PC-9 (cell line): ENCODE measurements around the gene SNX6.

Source experiments
- EZH2 ChIP-seq: fragments of 200-600 bp; sonication (generic); IDR thresholded peaks from 2 replicates; pipeline ENCODE4 v1.8.0; 2017; ENCODE audit warnings: antibody characterized with exemption, low read depth
- TF ChIP-seq, protein P1 (sequence below): fragments of 200-600 bp; sonication (generic); conservative IDR thresholded peaks from 2 replicates; pipeline ENCODE4 v1.6.1; 2017; ENCODE audit warnings: mixed run types, antibody characterized with exemption, mild to moderate bottlenecking, moderate library complexity

DNA sequence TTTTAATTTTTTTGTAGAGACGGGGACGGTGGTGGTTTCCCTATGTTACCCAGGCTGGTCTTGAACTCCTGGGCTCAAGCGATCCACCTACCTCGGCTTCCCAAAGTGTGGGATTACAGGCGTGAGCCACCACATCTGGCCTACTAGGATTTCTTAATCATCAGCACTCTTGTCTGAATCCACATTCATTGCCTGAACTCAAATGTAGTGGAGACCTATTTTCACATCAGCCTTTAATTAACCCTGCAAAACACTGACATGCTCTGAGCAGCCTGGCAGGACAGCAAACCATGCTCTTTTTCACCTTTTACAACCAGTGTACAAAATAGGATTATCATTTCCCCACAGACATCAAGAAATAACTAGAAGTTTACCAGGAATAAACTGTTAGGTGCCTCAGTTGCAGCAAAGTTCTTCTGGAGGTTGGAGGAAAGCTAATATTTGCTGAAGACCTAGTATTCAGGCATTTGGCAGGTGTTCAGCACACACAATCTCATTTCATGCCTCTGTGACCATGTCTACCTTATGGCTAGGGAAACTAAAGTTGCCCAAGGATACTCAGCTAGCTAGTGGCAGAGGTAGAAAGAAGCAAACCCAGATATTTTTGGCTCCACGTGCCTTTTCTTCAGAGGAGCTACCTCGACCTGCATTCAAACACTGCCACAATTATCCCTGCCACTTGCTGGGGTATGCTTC, 46.7 kb upstream of the SNX6 start:
- TF ChIP-seq, protein P1, sequence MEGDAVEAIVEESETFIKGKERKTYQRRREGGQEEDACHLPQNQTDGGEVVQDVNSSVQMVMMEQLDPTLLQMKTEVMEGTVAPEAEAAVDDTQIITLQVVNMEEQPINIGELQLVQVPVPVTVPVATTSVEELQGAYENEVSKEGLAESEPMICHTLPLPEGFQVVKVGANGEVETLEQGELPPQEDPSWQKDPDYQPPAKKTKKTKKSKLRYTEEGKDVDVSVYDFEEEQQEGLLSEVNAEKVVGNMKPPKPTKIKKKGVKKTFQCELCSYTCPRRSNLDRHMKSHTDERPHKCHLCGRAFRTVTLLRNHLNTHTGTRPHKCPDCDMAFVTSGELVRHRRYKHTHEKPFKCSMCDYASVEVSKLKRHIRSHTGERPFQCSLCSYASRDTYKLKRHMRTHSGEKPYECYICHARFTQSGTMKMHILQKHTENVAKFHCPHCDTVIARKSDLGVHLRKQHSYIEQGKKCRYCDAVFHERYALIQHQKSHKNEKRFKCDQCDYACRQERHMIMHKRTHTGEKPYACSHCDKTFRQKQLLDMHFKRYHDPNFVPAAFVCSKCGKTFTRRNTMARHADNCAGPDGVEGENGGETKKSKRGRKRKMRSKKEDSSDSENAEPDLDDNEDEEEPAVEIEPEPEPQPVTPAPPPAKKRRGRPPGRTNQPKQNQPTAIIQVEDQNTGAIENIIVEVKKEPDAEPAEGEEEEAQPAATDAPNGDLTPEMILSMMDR, result no peak
- no peak for TF ChIP-seq EZH2
